Kidney (tissue), 14 donors: ENCODE measurements around the gene NCKAP5. TPM values are rescaled to one million over a fixed set of nuclear protein-coding genes. Genes with fewer than 3 reads are reported as not detected.

Experiments
- DNase-seq, 5 donors: peaks; one replicate each; pipeline ENCODE4 v3.0.0-alpha.2; 2013 to 2020
- FAIRE-seq: peaks from 2 replicates; lab custom pipeline; 2012; peaks lifted over from hg19 to GRCh38; lab: Jason Lieb, UNC
- H3K27ac ChIP-seq, 2 donors: one replicate each; pipeline ENCODE4 v1.7.0; 2013; ENCODE audit warnings: low read depth in 2 of 2, low read length in 2 of 2, inconsistent platforms in 1 of 2
- H3K27me3 ChIP-seq: one replicate; pipeline ENCODE4 v1.7.1; 2013; ENCODE audit warnings: low read length, inconsistent platforms; ENCODE audit not compliant: control insufficient read depth, insufficient read depth
- H3K36me3 ChIP-seq, 3 donors: one replicate each; pipeline versions ENCODE4 v1.7.0 to v1.7.1; 2013; ENCODE audit warnings: low read length in 3 of 3, control low read depth in 1 of 3, inconsistent platforms in 1 of 3; ENCODE audit not compliant: insufficient read depth in 3 of 3, control insufficient read depth in 2 of 3
- H3K4me1 ChIP-seq, 3 donors: one replicate each; pipeline versions ENCODE4 v1.7.0 to v1.7.1; 2013; ENCODE audit warnings: low read length in 3 of 3, inconsistent platforms in 1 of 3, low read depth in 1 of 3; ENCODE audit not compliant: control insufficient read depth in 2 of 3, insufficient read depth in 2 of 3
- H3K4me3 ChIP-seq, 3 donors: one replicate each; pipeline versions ENCODE4 v1.7.0 to v1.8.1; 2013; ENCODE audit warnings: low read length in 3 of 3, control low read depth in 1 of 3, inconsistent platforms in 1 of 3
- H3K9ac ChIP-seq, 3 donors: one replicate each; pipeline versions ENCODE4 v1.7.0 to v1.7.1; 2013; ENCODE audit warnings: low read length in 3 of 3, control low read depth in 1 of 3, inconsistent platforms in 1 of 3
- H3K9me3 ChIP-seq, 3 donors: one replicate each; pipeline versions ENCODE4 v1.7.0 to v1.7.1; 2013; ENCODE audit warnings: low read length in 3 of 3, control low read depth in 1 of 3, inconsistent platforms in 1 of 3; ENCODE audit not compliant: control insufficient read depth in 2 of 3, insufficient read depth in 1 of 3
- intact Hi-C: fragments of 100-400 bp; cut with DNase I; formaldehyde crosslinking; loops from one replicate; pipeline ENCODE4 v1.11.1; 2022
- polyA plus RNA-seq: library from polyadenylated mRNA; stranded (reverse); fragments of 350-450 nt; fragmentation: Illumina TruSeq; extraction: RNeasy Lipid Tissue Mini Kit (QIAGEN cat#74804); gene quantifications from one replicate; pipeline ENCODE4 v1.2.3, GENCODE V29; 2014; ENCODE audit warnings: low read depth, low replicate concordance; ENCODE audit not compliant: insufficient read depth
- total RNA-seq: library from RNA; stranded (reverse); fragmentation: NEBNext Ultra II Directional; extraction: Animal tissue kit (Norgen Biotek cat#: 25700); gene quantifications from one replicate; pipeline ENCODE4 v1.2.1, GENCODE V29; 2021
- TF ChIP-seq, protein P1 (sequence below): IDR thresholded peaks from 3 replicates; pipeline ENCODE4 v1.5.1; 2012; ENCODE audit warnings: mild to moderate bottlenecking, moderate library complexity, borderline replicate concordance; ENCODE audit not compliant: insufficient read depth; ENCODE audit errors: extremely low read depth
- donor health status: control.
- donor health status: control.
- donor health status: control.
- donor health status: control.
- donor health status: control.
- donor health status: DM: yes; HTN: yes; CAD: no.
- donor health status: Normal renal cell carcinoma (clear cell type).

NCKAP5 gene
- total and polyA plus RNA-seq, 2 donors from 2014 or later = 1.8 to 2.9 TPM

DNA sequence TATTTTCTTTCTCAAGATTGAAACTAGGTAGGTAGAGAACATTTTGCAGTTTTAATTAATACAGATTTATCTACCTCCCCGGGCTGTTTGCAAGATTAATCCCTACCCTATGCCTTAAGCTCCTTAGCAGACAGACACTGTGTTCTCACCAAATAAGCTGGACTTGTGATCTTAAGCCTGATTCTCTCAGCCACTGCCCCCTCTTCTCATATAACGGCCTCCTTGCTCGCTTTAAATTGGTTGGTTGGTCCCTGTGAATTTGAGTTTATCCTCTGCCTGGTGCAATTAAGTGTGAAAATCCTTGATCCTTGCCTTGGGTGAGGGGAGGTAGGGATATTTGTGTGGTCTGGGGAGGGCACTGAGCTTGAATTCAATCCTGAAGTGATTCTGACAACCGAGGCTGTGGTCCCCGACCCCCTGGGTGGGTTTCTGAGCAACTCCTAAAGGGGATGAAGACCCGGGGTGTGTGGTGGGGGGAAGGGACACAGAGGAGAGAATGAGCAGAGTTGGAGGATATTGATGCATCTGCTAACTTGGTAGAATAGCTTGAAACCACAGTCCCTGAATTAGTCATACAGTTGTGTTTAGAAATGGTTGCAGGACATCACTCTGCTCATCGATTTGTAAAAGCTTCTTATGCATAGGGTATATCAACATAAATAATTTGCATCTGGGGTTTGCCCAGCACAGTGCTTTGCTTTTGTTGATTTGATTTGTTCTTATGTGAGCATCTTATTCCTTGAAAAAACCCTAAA is 36.9 kb upstream of the NCKAP5 start:
- TF ChIP-seq, protein P1, sequence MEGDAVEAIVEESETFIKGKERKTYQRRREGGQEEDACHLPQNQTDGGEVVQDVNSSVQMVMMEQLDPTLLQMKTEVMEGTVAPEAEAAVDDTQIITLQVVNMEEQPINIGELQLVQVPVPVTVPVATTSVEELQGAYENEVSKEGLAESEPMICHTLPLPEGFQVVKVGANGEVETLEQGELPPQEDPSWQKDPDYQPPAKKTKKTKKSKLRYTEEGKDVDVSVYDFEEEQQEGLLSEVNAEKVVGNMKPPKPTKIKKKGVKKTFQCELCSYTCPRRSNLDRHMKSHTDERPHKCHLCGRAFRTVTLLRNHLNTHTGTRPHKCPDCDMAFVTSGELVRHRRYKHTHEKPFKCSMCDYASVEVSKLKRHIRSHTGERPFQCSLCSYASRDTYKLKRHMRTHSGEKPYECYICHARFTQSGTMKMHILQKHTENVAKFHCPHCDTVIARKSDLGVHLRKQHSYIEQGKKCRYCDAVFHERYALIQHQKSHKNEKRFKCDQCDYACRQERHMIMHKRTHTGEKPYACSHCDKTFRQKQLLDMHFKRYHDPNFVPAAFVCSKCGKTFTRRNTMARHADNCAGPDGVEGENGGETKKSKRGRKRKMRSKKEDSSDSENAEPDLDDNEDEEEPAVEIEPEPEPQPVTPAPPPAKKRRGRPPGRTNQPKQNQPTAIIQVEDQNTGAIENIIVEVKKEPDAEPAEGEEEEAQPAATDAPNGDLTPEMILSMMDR = no peak
- no peak for FAIRE-seq

DNA sequence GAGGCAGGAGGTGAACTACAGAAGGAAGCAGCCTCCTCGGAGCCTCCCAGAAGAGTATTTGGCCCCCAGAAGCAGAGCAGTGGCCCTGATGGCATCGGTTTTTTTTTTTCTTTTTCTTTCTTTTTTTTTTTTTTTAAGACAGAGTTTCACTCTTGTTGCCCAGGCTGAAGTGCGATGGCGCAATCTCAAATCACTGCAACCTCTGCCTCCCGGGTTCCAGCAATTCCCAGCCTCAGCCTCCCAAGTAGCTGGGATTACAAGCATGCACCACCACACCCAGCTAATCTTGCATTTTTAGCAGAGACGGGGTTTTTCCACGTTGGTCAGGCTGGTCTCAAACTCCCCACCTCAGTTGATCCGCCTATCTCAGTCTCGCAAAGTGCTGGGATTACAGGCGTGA is 34.8 kb upstream of the NCKAP5 start:
- intact Hi-C loops = no loop called here
- DNase-seq = no peak
- H3K4me3 ChIP-seq = no peak overlapping the region
- H3K4me1 ChIP-seq = peaks cover 0 to 3% (median 0%) of the 10 kb centered on the region in 3 donors
- H3K27me3 ChIP-seq = no peaks in the 10 kb centered on the region
- no peaks in the 10 kb centered on the region for H3K9me3 ChIP-seq
- no peak for FAIRE-seq
- no peak overlapping the region for H3K9ac ChIP-seq
- TF ChIP-seq, protein P1 = no peak
- no peak overlapping the region for H3K27ac ChIP-seq
- no peaks in the 10 kb centered on the region for H3K36me3 ChIP-seq

More for the DNA sequence above, 36.9 kb upstream of the NCKAP5 start:
- intact Hi-C loops = no loop called here
- no peak overlapping the region for H3K27ac ChIP-seq
- H3K4me1 ChIP-seq = peaks cover 0 to 3% (median 0%) of the 10 kb centered on the region in 3 donors
- DNase-seq = peak in 3 of 5 donors; percentile 28 to 72 (median 66)
- H3K36me3 ChIP-seq = no peaks in the 10 kb centered on the region
- H3K4me3 ChIP-seq = no peak overlapping the region
- no peaks in the 10 kb centered on the region for H3K9me3 ChIP-seq
- H3K27me3 ChIP-seq = no peaks in the 10 kb centered on the region
- H3K9ac ChIP-seq = no peak overlapping the region

DNA sequence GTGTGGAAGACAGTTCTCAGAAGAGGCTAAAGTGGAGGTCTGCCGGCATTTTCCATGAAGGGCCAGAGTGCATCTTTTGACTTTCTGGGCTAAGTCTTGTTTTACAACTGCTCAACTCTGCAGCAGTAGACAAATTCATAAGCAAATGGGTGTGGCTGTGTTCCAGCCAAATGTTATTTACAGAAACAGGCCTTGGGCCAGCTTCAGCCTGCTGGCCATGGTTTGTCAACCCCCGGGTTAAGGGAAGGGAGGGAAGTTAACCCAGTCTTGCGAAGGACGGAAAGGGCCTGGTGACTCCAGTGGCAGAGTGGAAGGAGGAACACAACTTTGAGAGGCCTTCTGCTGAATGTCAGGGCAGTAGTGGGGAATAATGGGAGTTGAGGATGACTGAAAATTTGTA is 34.3 kb upstream of the NCKAP5 start:
- Histone ChIP-seq H3K27ac (no peak overlapping the region), H3K4me1 (peaks cover 0 to 3% (median 0%) of the 10 kb centered on the region in 3 donors), H3K9ac (no peak overlapping the region), H3K27me3 (no peaks in the 10 kb centered on the region), H3K4me3 (no peak overlapping the region), H3K9me3 (no peaks in the 10 kb centered on the region), H3K36me3 (no peaks in the 10 kb centered on the region)
- FAIRE-seq = no peak
- TF ChIP-seq, protein P1 = no peak
- intact Hi-C loops = no loop called here
- DNase-seq = peak in 1 of 5 donors; percentile 17
